ENCODE data around the gene MED4. TPM values are rescaled to one million over a fixed set of nuclear protein-coding genes. Genes with fewer than 3 reads are reported as not detected.
A peak's percentile ranks its signal among the peaks of the same experiment; 100 is the strongest.

MED4 gene
- total RNA-seq, 1 experiment from 2014 or later = 46.9 TPM

DNA sequence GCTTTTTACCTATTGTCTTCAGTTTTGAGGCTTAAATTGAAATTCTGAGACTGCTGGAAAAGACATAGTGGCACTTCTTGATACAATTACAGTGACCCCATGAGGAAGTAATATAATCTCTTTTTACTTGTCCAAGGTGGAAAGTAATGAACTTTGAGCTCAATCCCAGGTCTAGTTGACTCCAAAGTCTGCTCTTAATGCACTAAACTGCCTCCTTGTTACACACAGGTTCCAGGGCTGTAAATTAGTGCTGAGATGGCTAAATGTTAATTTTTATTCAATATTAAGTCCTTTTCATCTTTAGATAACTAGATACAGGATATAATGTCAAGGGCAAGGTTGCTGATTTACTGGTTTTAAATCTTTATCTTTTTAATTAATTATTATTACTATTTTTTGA is 54.9 kb downstream of the MED4 start:
- TF ChIP-seq SP1 (IDR thresholded peaks at IDR 0.05; ENCODE audit: low read depth) (no peak), CBX3 (IDR thresholded peaks at IDR 0.05; ENCODE audit: low read depth) (no peak), TCF7L2 (IDR thresholded peaks at IDR 0.05; ENCODE audit: borderline replicate concordance, extremely low read depth, insufficient read depth, insufficient read length) (no peak), JUND (IDR thresholded peaks at IDR 0.05) (no peak), EZH2phosphoT487 (IDR thresholded peaks at IDR 0.05; ENCODE audit: borderline replicate concordance) (no peak), CEBPB (IDR thresholded peaks at IDR 0.05; ENCODE audit: low read depth) (no peak), POLR2AphosphoS5 (IDR thresholded peaks at IDR 0.05; ENCODE audit: low read depth, low read length) (no peak)
- no peak for DNase-seq (ENCODE audit: low read depth, low spot score)
- CTCF ChIA-PET = no interaction called here
- Histone ChIP-seq H3K79me2 (ENCODE audit: insufficient read depth, low read length) (peaks cover 34% of the 10 kb centered on the region), H4K20me1 (ENCODE audit: insufficient read depth) (no peaks in the 10 kb centered on the region), H3K9ac (ENCODE audit: low read length) (no peak overlapping the region), H3K4me3 (replicated peaks in 1 of 2; ENCODE audit: low read depth in 1 of 2, low read length in 2 of 2) (no peak overlapping the region), H3K9me2 (ENCODE audit: insufficient read depth) (no peaks in the 10 kb centered on the region), H2AFZ (ENCODE audit: low read depth, low read length, poor library complexity, severe bottlenecking) (no peak overlapping the region), H3K4me2 (ENCODE audit: low read length) (0 out of 2 replicates have a peak overlapping the region, but pooled peaks have one; percentile 0), H3K9me3 (ENCODE audit: control insufficient read depth in 1 of 2, insufficient read depth in 1 of 2, low read depth in 1 of 2, low read length in 2 of 2) (no peaks in the 10 kb centered on the region), H3K27me3 (ENCODE audit: insufficient read depth, low read length) (no peaks in the 10 kb centered on the region), H3K4me1 (ENCODE audit: control insufficient read depth in 1 of 2, insufficient read depth in 2 of 2, low read length in 2 of 2) (peaks cover 15 to 28% of the 10 kb centered on the region in 2 experiments), H3K27ac (ENCODE audit: low read depth, low read length) (no peak overlapping the region), H3K36me3 (ENCODE audit: control insufficient read depth in 1 of 2, insufficient read depth in 2 of 2, low read length in 2 of 2) (peaks cover 10 to 19% of the 10 kb centered on the region in 2 experiments; a peak in 3 of 4 replicates)
- no TSS peak for BruUV-seq (replicated peaks)
- intact Hi-C loops (cut with micrococcal nuclease) = no loop called here
- ATAC-seq = no peak
- POLR2A ChIA-PET = no interaction called here
- RAD21 ChIA-PET (ENCODE audit: low non-redundant PET in 1 of 2, low total read pairs in 2 of 2, uncharacterized antibody in 2 of 2, unreplicated experiment in 2 of 2) = no interaction called here

DNA sequence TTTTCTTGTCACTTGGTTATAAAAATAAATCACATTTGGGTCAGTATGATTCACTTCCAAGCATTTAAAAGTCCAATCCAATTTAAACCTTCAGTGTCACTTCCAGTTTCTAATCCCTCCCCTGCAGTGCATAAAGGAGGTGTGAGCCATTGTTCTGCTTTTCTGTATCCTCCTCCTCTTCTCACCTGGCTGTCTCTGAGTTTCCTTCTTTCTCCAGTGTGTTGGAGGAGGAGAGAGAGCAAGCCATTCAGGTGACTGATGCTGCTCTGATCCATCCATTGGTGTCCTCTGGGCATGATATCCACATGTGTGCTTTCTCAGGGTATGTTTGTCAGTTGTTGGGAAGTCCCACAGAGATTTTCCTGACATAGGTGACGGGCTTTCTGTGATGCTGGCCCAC is 56.1 kb downstream of the MED4 start:
- H3K4me1 ChIP-seq (ENCODE audit: control insufficient read depth in 1 of 2, insufficient read depth in 2 of 2, low read length in 2 of 2) = peaks cover 15 to 28% of the 10 kb centered on the region in 2 experiments
- TF ChIP-seq JUND (IDR thresholded peaks at IDR 0.05) = no peak
- TF ChIP-seq EGR1 (IDR thresholded peaks at IDR 0.05; ENCODE audit: low read depth) = no peak
- TF ChIP-seq ZFX (IDR thresholded peaks at IDR 0.05) = no peak
- TF ChIP-seq POLR2AphosphoS5 (IDR thresholded peaks at IDR 0.05; ENCODE audit: low read depth, low read length) = no peak
- no peak for TF ChIP-seq ZNF274 (IDR thresholded peaks at IDR 0.05; ENCODE audit: low read depth, low read length)
- TF ChIP-seq SRF (IDR thresholded peaks at IDR 0.05; ENCODE audit: low read depth) = no peak
- no peak for TF ChIP-seq CBX3 (IDR thresholded peaks at IDR 0.05; ENCODE audit: low read depth)
- TF ChIP-seq, protein P1, sequence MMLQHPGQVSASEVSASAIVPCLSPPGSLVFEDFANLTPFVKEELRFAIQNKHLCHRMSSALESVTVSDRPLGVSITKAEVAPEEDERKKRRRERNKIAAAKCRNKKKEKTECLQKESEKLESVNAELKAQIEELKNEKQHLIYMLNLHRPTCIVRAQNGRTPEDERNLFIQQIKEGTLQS (IDR thresholded peaks at IDR 0.05) = no peak
- no peak for TF ChIP-seq RAD21 (IDR thresholded peaks at IDR 0.05; ENCODE audit: low read depth)
- TF ChIP-seq YY1 (IDR thresholded peaks at IDR 0.05; ENCODE audit: extremely low read depth, insufficient replicate concordance, low read depth, low read length) = no peak
- peaks cover 10 to 19% of the 10 kb centered on the region in 2 experiments; a peak in 3 of 4 replicates for H3K36me3 ChIP-seq (ENCODE audit: control insufficient read depth in 1 of 2, insufficient read depth in 2 of 2, low read length in 2 of 2)
- H3K9ac ChIP-seq (ENCODE audit: low read length) = peak overlapping the region; percentile 71
- ATAC-seq (no peak), DNase-seq (ENCODE audit: low read depth, low spot score) (no peak)
- peak overlapping the region; percentile 69 to 71 for H3K4me3 ChIP-seq (replicated peaks in 1 of 2; ENCODE audit: low read depth in 1 of 2, low read length in 2 of 2)
- TSS peak; percentile 44 for BruUV-seq (replicated peaks)
- no peak overlapping the region for H2AFZ ChIP-seq (ENCODE audit: low read depth, low read length, poor library complexity, severe bottlenecking)
- intact Hi-C loops (cut with micrococcal nuclease) = loop anchor here (5.0 kb wide), 1 partner anchor 729 kb away; no protein-coding TSS in a partner anchor
- H3K27ac ChIP-seq (ENCODE audit: low read depth, low read length) = peak overlapping the region; percentile 93; the same call in 1 of the 2 replicates
- no peaks in the 10 kb centered on the region for H3K27me3 ChIP-seq (ENCODE audit: insufficient read depth, low read length)
- peaks cover 34% of the 10 kb centered on the region for H3K79me2 ChIP-seq (ENCODE audit: insufficient read depth, low read length)
- H3K4me2 ChIP-seq (ENCODE audit: low read length) = peak overlapping the region; percentile 95
- ChIA-PET CTCF (interaction anchor here (0.9 to 2.9 kb wide), 5 partner anchors 9 to 544 kb away, joined by 3 to 12 read pairs (median 4); partner anchors contain the start of gene RCBTB2), POLR2A (interaction anchor here (0.8 to 2.7 kb wide), 2 partner anchors 9 to 20 kb away, joined by 3 to 10 read pairs; no protein-coding TSS in a partner anchor), RAD21 (ENCODE audit: low non-redundant PET in 1 of 2, low total read pairs in 2 of 2, uncharacterized antibody in 2 of 2, unreplicated experiment in 2 of 2) (no interaction called here)
- H3K9me2 ChIP-seq (ENCODE audit: insufficient read depth) = no peaks in the 10 kb centered on the region
- no peaks in the 10 kb centered on the region for H4K20me1 ChIP-seq (ENCODE audit: insufficient read depth)
- no peaks in the 10 kb centered on the region for H3K9me3 ChIP-seq (ENCODE audit: control insufficient read depth in 1 of 2, insufficient read depth in 1 of 2, low read depth in 1 of 2, low read length in 2 of 2)

Measured in HCT116 (cell line).